K562 (cell line): ENCODE measurements around the gene SPHK1. TPM values are rescaled to one million over a fixed set of nuclear protein-coding genes. Genes with fewer than 3 reads are reported as not detected.

Source experiments
- ARID4B ChIP-seq: sonication (generic); formaldehyde crosslinking; IDR thresholded peaks from 2 replicates; pipeline ENCODE4 v1.8.0; 2022; ENCODE audit warnings: mild to moderate bottlenecking, missing genetic modification reagents
- BRD9 ChIP-seq: fragments of 450-650 bp; IDR thresholded peaks from 2 replicates; pipeline ENCODE4 v1.6.1; 2018; ENCODE audit warnings: low read depth; ENCODE audit not compliant: partially characterized antibody
- CSDE1 ChIP-seq, 2 experiments: fragments of 450-650 bp; IDR thresholded peaks; 2 replicates each; pipeline ENCODE4 v1.6.1; 2016; ENCODE audit warnings: mild to moderate bottlenecking in 1 of 2
- E2F1 ChIP-seq: sonication (generic); formaldehyde crosslinking; IDR thresholded peaks from 2 replicates; pipeline ENCODE4 v1.8.1; 2023; ENCODE audit warnings: mild to moderate bottlenecking, missing genetic modification reagents, moderate library complexity
- GATAD2A ChIP-seq: fragments of 450-650 bp; IDR thresholded peaks from 2 replicates; pipeline ENCODE4 v1.6.1; 2017
- IRF9 ChIP-seq: fragments of 450-650 bp; IDR thresholded peaks from 2 replicates; pipeline ENCODE4 v1.6.1; 2016; ENCODE audit warnings: missing biosample characterization, missing genetic modification characterization
- KAT2B ChIP-seq: IDR thresholded peaks from one replicate; pipeline ENCODE4 v1.6.1; 2012; ENCODE audit warnings: low read depth, mild to moderate bottlenecking, control low read depth, inconsistent platforms, low read length, moderate library complexity
- MCM3 ChIP-seq: fragments of 450-650 bp; IDR thresholded peaks from 2 replicates; pipeline ENCODE4 v1.6.1; 2016
- MYC ChIP-seq, 2 experiments: fragments of 250-450 bp in 1 of 2; sonication (Bioruptor Pico) in 1 of 2; IDR thresholded peaks; 2 replicates each; pipeline versions ENCODE4 v1.5.1 to v1.6.1; 2012 to 2021; ENCODE audit warnings: low read depth in 2 of 2, borderline replicate concordance in 1 of 2, improper control_type of control experiment in 1 of 2, low read length in 1 of 2, mild to moderate bottlenecking in 1 of 2, moderate library complexity in 1 of 2
- NONO ChIP-seq, 2 experiments: fragments of 200-400 bp in 1 of 2; fragments of 450-650 bp in 1 of 2; formaldehyde crosslinking in 1 of 2; IDR thresholded peaks; 2 replicates each; pipeline ENCODE4 v1.6.1; 2017; ENCODE audit warnings: low read depth in 2 of 2, mild to moderate bottlenecking in 2 of 2, moderate library complexity in 2 of 2, low read length in 1 of 2
- POLR2A ChIP-seq: fragments of 450-650 bp; conservative IDR thresholded peaks from 2 replicates; pipeline ENCODE4 v1.6.1; 2016
- POLR2AphosphoS2 ChIP-seq: IDR thresholded peaks from 2 replicates; pipeline ENCODE4 v1.6.1; 2012; ENCODE audit warnings: low read length, improper control_type of control experiment
- POLR3G ChIP-seq: IDR thresholded peaks from 2 replicates; pipeline ENCODE4 v1.6.1; 2011; ENCODE audit not compliant: insufficient read length, insufficient replicate concordance; ENCODE audit errors: extremely low read depth
- STAT5A ChIP-seq: IDR thresholded peaks from 2 replicates; pipeline ENCODE4 v1.6.1; 2012; ENCODE audit warnings: low read length, inconsistent platforms, borderline replicate concordance
- SUPT5H ChIP-seq: fragments of 450-650 bp; IDR thresholded peaks from 2 replicates; pipeline ENCODE4 v1.6.1; 2016
- TBP ChIP-seq: optimal IDR thresholded peaks from 2 replicates; pipeline ENCODE3; 2011; ENCODE audit warnings: low read depth, low read length, improper control_type of control experiment
- TCFL5 ChIP-seq: fragments of 250-450 bp; sonication (Bioruptor Pico); conservative IDR thresholded peaks from 2 replicates; pipeline ENCODE4 v1.6.1; 2021; ENCODE audit warnings: mild to moderate bottlenecking, moderate library complexity, matching md5 sums
- USF1 ChIP-seq: sonication (generic); formaldehyde crosslinking; IDR thresholded peaks from 2 replicates; pipeline ENCODE4 v1.9.0; 2022; ENCODE audit warnings: mild to moderate bottlenecking, missing genetic modification reagents
- ZBED1 ChIP-seq: IDR thresholded peaks from 2 replicates; pipeline ENCODE4 v1.6.1; 2014
- ZC3H11A ChIP-seq: IDR thresholded peaks from 2 replicates; pipeline ENCODE4 v1.6.1; 2012; ENCODE audit warnings: low read depth, low read length, improper control_type of control experiment
- ZNF24 ChIP-seq: fragments of 450-650 bp; IDR thresholded peaks from 2 replicates; pipeline ENCODE4 v1.6.1; 2016
- ZNF551 ChIP-seq: fragments of 250-450 bp; sonication (Bioruptor Pico); IDR thresholded peaks from 2 replicates; pipeline ENCODE4 v1.5.0; 2021; ENCODE audit warnings: mild to moderate bottlenecking, moderate library complexity
- ZNF584 ChIP-seq: fragments of 200-800 bp; sonication (Bioruptor generic); IDR thresholded peaks from 2 replicates; pipeline ENCODE4 v1.6.1; 2016; ENCODE audit warnings: low read depth, mild to moderate bottlenecking, missing genetic modification characterization, missing compliant biosample characterization
- polyA plus RNA-seq, 8 experiments: library from polyadenylated mRNA; depleted of rRNA in 4 of 8; stranded (reverse) in 5 of 8; unstranded in 3 of 8; fragments of >200 nt; fragmentation: Nextera tagmentation in 2 of 8; fragmentation: Illumina TruSeq in 1 of 8; extraction: Ambion mirVana in 2 of 8; extraction: Trizol in 1 of 8; gene quantifications; 2 replicates each; pipeline versions ENCODE4 v1.2.1 to v1.2.3, GENCODE V29; 2011 to 2014; ENCODE audit warnings: inconsistent platforms in 1 of 8, missing spikeins in 1 of 8
- total RNA-seq, 7 experiments: library from RNA; depleted of rRNA in 6 of 7; stranded (reverse); fragments of >200 nt in 6 of 7; fragmentation: Illumina TruSeq in 2 of 7; extraction: Trizol in 2 of 7; gene quantifications; 2 replicates each; pipeline versions ENCODE4 v1.2.1 to v1.2.3, GENCODE V29; 2011 to 2021; ENCODE audit warnings: low replicate concordance in 1 of 7

Gene SPHK1
- total and polyA plus RNA-seq, 9 of the 15 experiments (the other 6 are each of a cell fraction or from before 2014, with no cell fraction given) = 0.21 to 60.3 (median 14.5) TPM

GRCh38 chr17:76353599-76354316 is 30.7 kb upstream of the SPHK1 start, which contains the start of gene PRPSAP1 (continued):
- TF ChIP-seq BRD9 = peak; percentile 25
- no peak for TF ChIP-seq GATAD2A
- TF ChIP-seq POLR3G = no peak
- no peak for TF ChIP-seq MCM3
- TF ChIP-seq IRF9 = no peak
- no peak for TF ChIP-seq USF1 (CRISPR knock-in tag)
- peak in 1 of 2 experiments; percentile 72; a peak in 2 of 4 replicates for TF ChIP-seq NONO (IDR thresholded peaks at IDR 0.05; ENCODE audit: low read depth in 2 of 2, low read length in 1 of 2)
- TF ChIP-seq E2F1 (CRISPR knock-in tag) = 0 out of 2 replicates have a peak, but pooled peaks have one; percentile 74
- peak in 1 of 2 experiments; percentile 98; a peak in 2 of 4 replicates for TF ChIP-seq CSDE1 (IDR thresholded peaks at IDR 0.05)
- TF ChIP-seq POLR2A = peak; percentile 87
- no peak for TF ChIP-seq ZNF551 (CRISPR knock-in tag)
- peak; percentile 59 for TF ChIP-seq ARID4B
- no peak for TF ChIP-seq KAT2B
- peak; percentile 51; the same call in 1 of the 2 replicates for TF ChIP-seq ZNF584
- TF ChIP-seq POLR2AphosphoS2 = no peak
- no peak for TF ChIP-seq ZNF24
- TF ChIP-seq TBP = peak; percentile 89
- TF ChIP-seq ZBED1 = no peak
- no peak for TF ChIP-seq TCFL5 (CRISPR knock-in tag)
- TF ChIP-seq ZC3H11A = no peak
- TF ChIP-seq SUPT5H = peak; percentile 86
- TF ChIP-seq MYC (IDR thresholded peaks at IDR 0.05; ENCODE audit: low read depth, low read length) = peak; percentile 80
- peak; percentile 82; the same call in 1 of the 2 replicates for TF ChIP-seq MYC (CRISPR knock-in tag; IDR thresholded peaks at IDR 0.05; ENCODE audit: borderline replicate concordance, low read depth)
- no peak; the same call in 1 of the 2 replicates for TF ChIP-seq STAT5A
